ENCODE measurements around the gene SEMA6B. TPM values are rescaled to one million over a fixed set of nuclear protein-coding genes. Genes with fewer than 3 reads are reported as not detected.

The SEMA6B gene
- total and polyA plus RNA-seq, 2 donors (not counting 3 experiments of a cell fraction or from before 2014, with no cell fraction given): 97.8 to 176 TPM

DNA sequence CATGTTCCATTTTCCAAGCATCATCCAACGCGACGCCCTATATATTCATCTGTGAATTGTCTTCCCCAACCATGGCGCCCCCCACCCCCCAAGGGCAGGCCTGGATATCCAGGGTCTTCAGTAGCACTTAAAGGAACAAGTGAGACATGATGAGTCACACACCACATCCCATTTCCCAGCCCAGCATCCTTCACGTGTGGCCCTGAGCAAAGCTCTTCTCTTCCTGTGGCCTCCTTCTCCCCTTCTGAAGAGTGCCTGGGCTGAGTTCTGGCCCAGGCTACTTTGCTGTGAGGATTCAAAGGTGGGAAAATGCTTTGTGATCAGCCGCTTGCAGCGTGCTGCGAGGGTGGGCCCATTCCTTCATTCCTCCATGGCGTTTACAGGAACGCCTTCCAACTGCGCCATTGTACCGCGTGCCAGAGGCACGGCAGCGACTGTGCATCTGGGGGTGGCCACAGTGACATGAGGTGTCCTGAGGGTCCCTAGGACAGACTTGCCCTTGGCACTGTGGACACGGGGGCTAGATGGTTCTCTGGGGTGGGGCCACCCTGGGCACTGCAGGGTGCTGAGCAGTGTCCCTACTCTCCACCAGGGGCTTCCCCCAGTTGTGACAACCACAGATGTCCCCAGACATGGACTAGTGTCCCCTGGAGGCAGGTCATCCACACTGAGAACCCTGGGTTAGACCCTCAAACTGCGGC, 52.9 kb downstream of the SEMA6B start:
- dilution Hi-C loops (cut with MboI; ENCODE audit: extremely low pct_ligation_motif_present, low sequenced_read_pairs): no loop called here
- H3K4me2 ChIP-seq (ENCODE audit: insufficient read depth, low read length): no peak overlapping the region

DNA sequence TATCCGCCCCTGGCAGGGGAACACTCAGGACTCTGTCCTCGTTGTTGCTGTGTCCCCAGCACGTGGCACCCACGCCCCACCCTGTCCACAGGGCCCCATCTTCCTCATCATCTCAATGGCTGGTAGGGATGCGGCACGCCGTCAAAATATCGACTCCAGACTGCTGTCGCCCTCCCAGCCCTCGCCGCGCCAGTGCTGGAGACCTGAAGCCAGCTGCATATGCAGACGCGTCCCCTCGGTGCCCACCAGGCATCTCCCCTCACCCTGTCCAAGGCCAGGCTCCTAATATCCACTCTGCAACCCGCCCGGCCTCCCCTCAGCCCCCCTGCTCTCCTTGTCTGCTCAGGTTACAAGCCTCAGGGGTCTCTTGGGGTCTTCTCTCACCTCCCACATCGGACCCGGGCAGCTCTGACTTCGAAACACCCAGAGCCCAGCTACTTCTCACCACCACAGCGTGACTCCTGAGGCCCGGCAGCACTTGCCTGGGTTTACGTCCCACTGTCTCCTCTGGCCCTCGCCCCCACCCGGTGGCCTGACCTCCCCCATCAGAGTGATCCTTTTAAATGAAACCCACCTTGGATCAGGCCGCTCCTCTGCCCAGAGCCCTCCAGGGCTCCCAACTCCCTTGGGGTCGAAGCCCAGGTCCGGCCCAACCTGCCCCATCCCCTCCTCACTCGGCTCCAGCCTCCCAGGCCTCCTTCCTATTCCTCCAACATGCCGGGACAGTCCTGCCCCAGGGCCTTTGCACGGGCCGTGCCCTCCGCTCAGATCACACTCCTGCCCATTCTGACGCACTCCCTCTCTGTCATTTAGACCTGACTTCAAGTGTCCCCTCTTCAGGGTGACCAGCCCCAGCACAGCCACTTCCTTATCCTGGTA, 53.7 kb downstream of the SEMA6B start:
- H3K4me3 ChIP-seq (replicated peaks in 1 of 3; ENCODE audit: insufficient read depth in 1 of 3, low read depth in 1 of 3, low read length in 3 of 3): no peak overlapping the region
- intact Hi-C loops (cut with micrococcal nuclease): no loop called here
- no TSS peak for BruUV-seq (replicated peaks)
- no peak for FAIRE-seq
- no peaks in the 10 kb centered on the region for H3K9me3 ChIP-seq (replicated peaks; ENCODE audit: control insufficient read depth, insufficient read depth, low read length)
- POLR2A ChIA-PET: no interaction called here
- TF ChIP-seq, protein P1, sequence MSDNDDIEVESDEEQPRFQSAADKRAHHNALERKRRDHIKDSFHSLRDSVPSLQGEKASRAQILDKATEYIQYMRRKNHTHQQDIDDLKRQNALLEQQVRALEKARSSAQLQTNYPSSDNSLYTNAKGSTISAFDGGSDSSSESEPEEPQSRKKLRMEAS (IDR thresholded peaks at IDR 0.05; ENCODE audit: insufficient read depth, insufficient read length): no peak
- TF ChIP-seq POLR2AphosphoS5 (IDR thresholded peaks at IDR 0.05; ENCODE audit: insufficient read depth, low read depth, low read length): no peak
- TF ChIP-seq, protein P2, sequence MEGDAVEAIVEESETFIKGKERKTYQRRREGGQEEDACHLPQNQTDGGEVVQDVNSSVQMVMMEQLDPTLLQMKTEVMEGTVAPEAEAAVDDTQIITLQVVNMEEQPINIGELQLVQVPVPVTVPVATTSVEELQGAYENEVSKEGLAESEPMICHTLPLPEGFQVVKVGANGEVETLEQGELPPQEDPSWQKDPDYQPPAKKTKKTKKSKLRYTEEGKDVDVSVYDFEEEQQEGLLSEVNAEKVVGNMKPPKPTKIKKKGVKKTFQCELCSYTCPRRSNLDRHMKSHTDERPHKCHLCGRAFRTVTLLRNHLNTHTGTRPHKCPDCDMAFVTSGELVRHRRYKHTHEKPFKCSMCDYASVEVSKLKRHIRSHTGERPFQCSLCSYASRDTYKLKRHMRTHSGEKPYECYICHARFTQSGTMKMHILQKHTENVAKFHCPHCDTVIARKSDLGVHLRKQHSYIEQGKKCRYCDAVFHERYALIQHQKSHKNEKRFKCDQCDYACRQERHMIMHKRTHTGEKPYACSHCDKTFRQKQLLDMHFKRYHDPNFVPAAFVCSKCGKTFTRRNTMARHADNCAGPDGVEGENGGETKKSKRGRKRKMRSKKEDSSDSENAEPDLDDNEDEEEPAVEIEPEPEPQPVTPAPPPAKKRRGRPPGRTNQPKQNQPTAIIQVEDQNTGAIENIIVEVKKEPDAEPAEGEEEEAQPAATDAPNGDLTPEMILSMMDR (IDR thresholded peaks at IDR 0.05; ENCODE audit: extremely low read depth in 1 of 2, insufficient read depth in 1 of 2, low read depth in 1 of 2, low read length in 2 of 2): no peak
- no peak for TF ChIP-seq FOS (IDR thresholded peaks at IDR 0.05; ENCODE audit: borderline replicate concordance, insufficient read depth, low read length)
- TF ChIP-seq JUN (IDR thresholded peaks at IDR 0.05; ENCODE audit: borderline replicate concordance, insufficient read depth, insufficient read length, low read depth): no peak
- no peak overlapping the region for H3K4me2 ChIP-seq (ENCODE audit: insufficient read depth, low read length)
- H2AFZ ChIP-seq (ENCODE audit: low read depth, low read length): no peak overlapping the region
- H3K9me1 ChIP-seq (replicated peaks; ENCODE audit: control insufficient read depth, extremely low read depth, insufficient read depth, low read length): no peaks in the 10 kb centered on the region
- H3K4me1 ChIP-seq (ENCODE audit: control insufficient read depth, extremely low read depth, insufficient read depth, low read length): peaks cover 10% of the 10 kb centered on the region
- H3K27me3 ChIP-seq (ENCODE audit: control insufficient read depth in 2 of 2, insufficient read depth in 2 of 2, low read length in 2 of 2): no peaks in the 10 kb centered on the region
- no peaks in the 10 kb centered on the region for H3K79me2 ChIP-seq (ENCODE audit: control insufficient read depth, insufficient read depth, low read length)
- H4K20me1 ChIP-seq (replicated peaks; ENCODE audit: control insufficient read depth, extremely low read depth, insufficient read depth, low read length): no peaks in the 10 kb centered on the region
- CTCF ChIA-PET: interaction anchor here (1.0 to 4.7 kb wide), 2 partner anchors 10 to 18 kb away, joined by 7 to 54 read pairs; no protein-coding TSS in a partner anchor
- no peak for DNase-seq (ENCODE audit: low read depth, low spot score)
- no peak overlapping the region for H3K27ac ChIP-seq (ENCODE audit: insufficient read depth, low read depth, low read length)
- dilution Hi-C loops (cut with MboI; ENCODE audit: extremely low pct_ligation_motif_present, low sequenced_read_pairs): no loop called here
- no peak overlapping the region for H3K9ac ChIP-seq (replicated peaks; ENCODE audit: extremely low read depth, insufficient read depth, low read length)
- H3K36me3 ChIP-seq (ENCODE audit: control insufficient read depth in 2 of 2, extremely low read depth in 1 of 2, insufficient read depth in 2 of 2, low read length in 2 of 2): peaks cover 3 to 19% of the 10 kb centered on the region in 2 experiments

More for the DNA sequence above, 52.9 kb downstream of the SEMA6B start:
- peaks cover 10% of the 10 kb centered on the region for H3K4me1 ChIP-seq (ENCODE audit: control insufficient read depth, extremely low read depth, insufficient read depth, low read length)
- no peak overlapping the region for H3K9ac ChIP-seq (replicated peaks; ENCODE audit: extremely low read depth, insufficient read depth, low read length)
- intact Hi-C loops (cut with micrococcal nuclease): no loop called here
- H3K4me3 ChIP-seq (replicated peaks in 1 of 3; ENCODE audit: insufficient read depth in 1 of 3, low read depth in 1 of 3, low read length in 3 of 3): no peak overlapping the region
- no peaks in the 10 kb centered on the region for H3K9me1 ChIP-seq (replicated peaks; ENCODE audit: control insufficient read depth, extremely low read depth, insufficient read depth, low read length)
- no peak overlapping the region for H2AFZ ChIP-seq (ENCODE audit: low read depth, low read length)
- no peaks in the 10 kb centered on the region for H3K79me2 ChIP-seq (ENCODE audit: control insufficient read depth, insufficient read depth, low read length)
- H4K20me1 ChIP-seq (replicated peaks; ENCODE audit: control insufficient read depth, extremely low read depth, insufficient read depth, low read length): no peaks in the 10 kb centered on the region
- DNase-seq (ENCODE audit: low read depth, low spot score) (peak; percentile 69), FAIRE-seq (peak; percentile 88)
- ChIA-PET POLR2A (interaction anchor here (0.6 kb wide), 1 partner anchor 151 kb away, joined by 5 read pairs; no protein-coding TSS in a partner anchor), CTCF (interaction anchor here (1.0 to 4.7 kb wide), 2 partner anchors 10 to 18 kb away, joined by 7 to 54 read pairs; no protein-coding TSS in a partner anchor)
- H3K27me3 ChIP-seq (ENCODE audit: control insufficient read depth in 2 of 2, insufficient read depth in 2 of 2, low read length in 2 of 2): no peaks in the 10 kb centered on the region
- H3K9me3 ChIP-seq (replicated peaks; ENCODE audit: control insufficient read depth, insufficient read depth, low read length): no peaks in the 10 kb centered on the region
- H3K36me3 ChIP-seq (ENCODE audit: control insufficient read depth in 2 of 2, extremely low read depth in 1 of 2, insufficient read depth in 2 of 2, low read length in 2 of 2): peaks cover 3 to 13% of the 10 kb centered on the region in 2 experiments
- TF ChIP-seq FOS (IDR thresholded peaks at IDR 0.05; ENCODE audit: borderline replicate concordance, insufficient read depth, low read length) (peak; percentile 88), POLR2AphosphoS5 (IDR thresholded peaks at IDR 0.05; ENCODE audit: insufficient read depth, low read depth, low read length) (peak; percentile 31), JUN (IDR thresholded peaks at IDR 0.05; ENCODE audit: borderline replicate concordance, insufficient read depth, insufficient read length, low read depth) (peak; percentile 63)
- TF ChIP-seq, protein P1 (IDR thresholded peaks at IDR 0.05; ENCODE audit: insufficient read depth, insufficient read length): no peak
- BruUV-seq (replicated peaks): no TSS peak
- peak overlapping the region; percentile 7 for H3K27ac ChIP-seq (ENCODE audit: insufficient read depth, low read depth, low read length)

Data from endothelial cell of umbilical vein (primary cell).